Subcutaneous adipose tissue (tissue), 4 donors: Measurements from ENCODE around the gene COQ10A. TPM values are rescaled to one million over a fixed set of nuclear protein-coding genes. Genes with fewer than 3 reads are reported as not detected.

Experiments
- CTCF ChIP-seq: fragments of 450-650 bp; IDR thresholded peaks from one replicate; pipeline ENCODE4 v1.5.1; 2016; ENCODE audit warnings: low read depth, mild to moderate bottlenecking, control low read depth, antibody characterized with exemption, moderate library complexity
- total RNA-seq, 4 donors: library from RNA; depleted of rRNA; stranded (reverse); fragments of >200 nt; gene quantifications; one replicate each; pipeline ENCODE4 v1.1.0, GENCODE V29; 2016

Gene COQ10A
- total RNA-seq, 4 donors from 2014 or later: 9.3 to 18.3 (median 12.4) TPM

- TF ChIP-seq CTCF: no peak
Measured at GRCh38 chr12:56299853-56300643, 33.3 kb downstream of the COQ10A start, which contains the start of gene CS. CS (minus strand) TSS chr12:56300330; CDS start chr12:56300201, 129 bp downstream.

DNA sequence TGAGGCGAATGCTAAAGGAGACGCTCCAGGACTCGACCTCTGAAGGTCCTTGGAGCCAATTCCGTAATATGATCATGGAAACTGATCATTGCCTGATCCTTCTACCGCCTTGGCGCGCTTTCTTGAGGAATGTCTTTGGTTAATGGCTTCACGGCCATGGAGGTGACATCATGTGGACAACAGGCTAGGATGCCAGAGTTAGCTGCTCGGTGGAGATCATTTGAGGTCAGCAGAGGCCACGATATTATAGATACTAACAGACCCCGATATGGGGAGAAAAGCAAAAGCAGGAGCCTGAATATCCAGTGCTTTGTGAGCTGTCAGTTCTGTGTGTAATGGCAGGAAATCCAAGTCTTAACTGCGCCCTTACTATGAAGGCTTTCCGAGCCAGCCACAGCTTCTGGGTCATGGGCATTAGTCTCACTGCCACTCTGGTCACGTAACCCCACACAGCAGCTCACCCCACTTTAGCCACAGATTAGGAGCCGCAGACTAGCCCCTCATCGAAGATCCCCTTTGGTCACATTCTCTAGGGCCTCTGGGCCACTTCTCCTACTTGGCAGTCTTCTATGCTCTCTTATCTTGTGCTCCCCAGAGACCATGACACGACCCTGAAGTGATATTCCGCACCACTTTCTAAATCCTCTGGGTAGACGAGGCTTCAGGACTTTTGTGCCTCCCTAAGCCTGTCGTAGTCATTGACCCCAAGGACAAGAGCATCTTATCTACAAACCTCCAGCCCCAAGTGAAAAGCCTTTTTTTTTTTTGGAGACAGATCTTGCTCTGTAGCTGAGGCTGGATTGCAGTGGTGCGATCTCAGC is 34.1 kb downstream of the COQ10A start:
- no peak for TF ChIP-seq CTCF

DNA sequence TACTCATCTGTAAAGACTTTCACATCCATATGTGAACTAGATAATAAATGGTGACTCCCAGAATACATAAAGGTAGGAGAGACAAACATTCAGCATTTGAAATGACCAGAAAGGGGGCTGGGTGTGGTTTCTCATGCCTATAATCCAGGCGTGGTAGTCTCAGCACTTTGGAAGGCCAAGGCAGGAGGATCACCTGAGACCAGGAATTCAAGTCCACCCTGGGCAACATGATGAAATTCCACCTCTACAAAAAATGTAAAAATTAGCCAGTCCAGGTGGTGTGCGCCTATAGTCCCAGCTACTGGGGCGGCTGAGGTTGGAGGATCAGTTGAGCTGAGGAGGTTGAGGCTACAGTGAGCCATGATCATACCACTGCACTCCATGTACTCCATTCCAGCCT is 37.5 kb downstream of the COQ10A start:
- TF ChIP-seq CTCF: no peak

- TF ChIP-seq CTCF: no peak
Measured at GRCh38 chr12:56304872-56305590, 38.3 kb downstream of the COQ10A start.

DNA sequence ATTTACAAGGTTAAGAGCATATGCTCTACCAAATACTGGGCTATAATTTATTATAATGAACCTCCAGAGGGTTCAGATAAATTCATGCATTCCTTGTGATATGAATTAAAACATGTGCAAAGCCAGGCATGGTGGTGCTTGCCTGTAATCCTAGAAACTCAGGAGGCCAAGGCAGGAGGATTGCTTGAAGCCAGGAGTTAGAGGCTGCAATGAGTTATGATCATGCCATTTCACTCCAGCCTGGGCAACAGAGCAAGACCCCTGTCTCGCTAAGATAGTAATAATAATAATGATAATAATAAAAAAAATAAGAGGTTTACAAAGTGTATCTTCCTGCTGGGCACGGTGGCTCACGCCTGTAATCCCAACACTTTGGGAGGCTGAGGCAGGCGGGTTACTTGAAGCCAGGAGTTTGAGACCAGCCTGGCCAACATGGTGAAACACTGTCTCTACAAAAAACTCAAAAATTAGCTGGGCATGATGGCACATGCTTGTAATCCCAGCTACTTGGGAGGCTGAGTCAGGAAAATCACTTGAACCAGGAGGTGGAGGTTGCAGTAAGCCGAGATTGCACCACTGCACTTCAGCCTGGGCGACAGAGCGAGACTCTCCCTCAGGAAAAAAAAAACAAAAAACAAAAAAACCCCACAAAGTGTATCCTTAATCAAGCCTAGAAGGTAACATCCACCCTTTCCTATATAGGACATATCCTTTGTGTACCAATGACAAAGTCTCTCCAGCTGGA is 40.7 kb downstream of the COQ10A start:
- TF ChIP-seq CTCF: no peak

DNA sequence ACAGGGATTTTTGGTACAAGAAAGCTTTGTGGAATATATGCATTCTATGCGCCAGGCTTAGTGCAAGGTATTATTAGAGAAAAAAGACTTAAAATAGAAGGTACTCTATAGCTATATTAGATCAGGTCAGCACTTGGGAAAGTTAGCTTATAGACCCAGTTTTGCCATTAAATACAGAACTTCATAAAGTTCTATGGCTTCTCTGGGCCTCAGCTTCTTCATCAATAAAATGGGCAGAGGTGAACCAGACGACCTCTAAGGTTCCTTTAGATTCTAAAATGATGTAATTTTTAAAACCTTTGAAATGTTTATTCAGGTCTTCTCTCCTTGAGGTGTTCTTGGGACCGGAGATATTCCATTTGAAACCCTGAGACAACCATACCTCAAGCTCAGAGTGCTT is 42.0 kb downstream of the COQ10A start:
- no peak for TF ChIP-seq CTCF
